Transverse colon (tissue), 4 donors: ENCODE data around the gene GTF2F2.

Source experiments
- CTCF ChIP-seq, 5 experiments: fragments of 200-600 bp in 3 of 5; fragments of 450-650 bp in 2 of 5; sonication (generic) in 3 of 5; IDR thresholded peaks; 1 replicate in 2 of 5; 2 replicates in 3 of 5; pipeline ENCODE4 v1.5.1; 2016 to 2017; ENCODE audit warnings: antibody characterized with exemption in 5 of 5, inconsistent platforms in 3 of 5, mild to moderate bottlenecking in 2 of 5, moderate library complexity in 1 of 5
- EP300 ChIP-seq: sonication (generic); formaldehyde crosslinking; IDR thresholded peaks from one replicate; pipeline ENCODE4 v1.6.1; 2017; ENCODE audit warnings: antibody characterized with exemption, low read depth
- POLR2A ChIP-seq: fragments of 450-650 bp; IDR thresholded peaks from one replicate; pipeline ENCODE4 v1.6.1; 2016; ENCODE audit warnings: antibody characterized with exemption, mild to moderate bottlenecking, moderate library complexity
- POLR2AphosphoS5 ChIP-seq, 3 donors: sonication (generic); formaldehyde crosslinking; IDR thresholded peaks; one replicate each; pipeline ENCODE4 v1.6.1; 2016; ENCODE audit warnings: antibody characterized with exemption in 3 of 3

DNA sequence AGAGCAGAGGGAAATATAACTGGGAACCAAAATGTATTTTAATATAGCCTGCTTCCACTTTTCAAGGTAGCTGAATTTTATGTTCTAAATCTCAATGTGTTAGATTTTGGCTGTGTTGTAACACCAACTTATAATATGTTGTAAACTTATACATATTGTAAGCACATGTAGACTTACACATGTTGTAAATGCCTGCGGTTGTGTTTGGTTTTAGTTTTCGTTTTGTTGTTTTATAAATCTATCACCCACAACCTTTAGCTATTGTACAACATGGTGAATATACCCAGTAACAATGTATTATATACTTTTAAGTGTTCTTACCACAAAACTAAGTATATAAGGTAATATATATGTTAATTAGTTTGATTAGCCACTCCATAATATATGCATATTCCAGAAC is 65.0 kb downstream of the GTF2F2 start:
- TF ChIP-seq CTCF (IDR thresholded peaks at IDR 0.05) (no peak), POLR2AphosphoS5 (IDR thresholded peaks at IDR 0.05) (no peak), EP300 (no peak), POLR2A (no peak)
